ENCODE data around the gene MED26. TPM values are rescaled to one million over a fixed set of nuclear protein-coding genes. Genes with fewer than 3 reads are reported as not detected.

The MED26 gene
- total RNA-seq, 1 experiment from 2014 or later, result 15.6 TPM

DNA sequence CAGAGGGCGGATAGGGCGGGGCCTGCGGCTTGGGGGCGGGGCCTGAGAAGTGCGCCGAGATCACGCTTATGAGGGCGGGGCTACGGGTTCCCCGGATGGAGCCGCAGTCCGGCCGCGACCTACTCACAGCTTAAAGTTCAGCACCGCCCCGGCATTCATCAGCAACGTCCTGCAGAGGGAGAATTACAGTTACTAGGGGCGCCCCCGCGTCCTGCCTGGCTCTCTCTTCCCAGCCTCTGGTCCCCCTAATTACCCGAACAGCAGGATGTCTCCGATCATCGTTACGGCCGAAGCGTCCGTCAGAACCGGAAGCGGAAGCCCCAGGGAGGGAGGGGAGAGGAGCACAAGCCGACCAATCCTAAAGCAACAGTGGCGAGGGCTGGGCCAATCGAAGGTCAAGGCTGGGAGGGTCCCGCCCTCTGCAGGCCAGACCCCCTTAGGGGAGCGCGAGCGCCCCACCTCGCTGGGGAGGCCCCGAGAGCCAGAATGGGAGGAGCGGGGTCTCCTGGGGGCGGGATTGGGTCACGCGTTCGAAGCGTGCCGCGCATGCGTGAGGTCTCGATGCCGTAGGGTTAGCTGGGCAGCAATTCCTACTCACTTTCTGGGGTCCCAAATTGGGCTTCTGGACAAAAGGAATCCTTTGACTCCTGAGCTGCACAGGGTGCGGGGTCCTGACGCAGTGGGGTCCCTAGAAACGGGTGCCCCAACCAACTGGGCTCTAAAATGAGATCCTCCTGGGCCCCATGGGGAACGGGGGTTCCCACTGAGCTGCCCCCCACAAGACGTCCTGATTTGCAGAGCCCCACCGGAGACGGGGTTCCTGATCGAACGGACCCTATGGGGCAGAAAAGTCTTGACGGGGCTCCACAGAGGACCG is 32.1 kb upstream of the MED26 start, which contains the start of gene SMIM7:
SMIM7 (minus strand) TSS at position 313 of the 877 bp plus-strand sequence; CDS start at position 279, 34 bp downstream.
- ChIA-PET CTCF (interaction anchor here (0.5 kb wide), 1 partner anchor 8 kb away, joined by 4 read pairs; no protein-coding TSS in a partner anchor), POLR2A (ENCODE audit: low non-redundant PET) (no interaction called here)
- Histone ChIP-seq H3K4me3 (ENCODE audit: low read depth, low read length, poor library complexity, severe bottlenecking) (peak within 1 kb of the TSS; percentile 83), H3K4me1 (ENCODE audit: insufficient read depth, low read length, poor library complexity, severe bottlenecking) (peaks cover 10% of the 10 kb centered on the region), H3K27ac (ENCODE audit: low read depth, low read length, poor library complexity, severe bottlenecking) (peak within 1 kb of the TSS; percentile 97), H3K27me3 (replicated peaks; ENCODE audit: insufficient read depth, low read depth, low read length, poor library complexity) (no peaks in the 10 kb centered on the region), H3K9me3 (ENCODE audit: low read depth, low read length, poor library complexity, severe bottlenecking) (no peaks in the 10 kb centered on the region), H3K36me3 (ENCODE audit: insufficient read depth, low read length, poor library complexity, severe bottlenecking) (peaks cover 25% of the 10 kb centered on the region)
- intact Hi-C loops (cut with micrococcal nuclease; ENCODE audit: unreplicated experiment), result no loop called here
- no peak for TF ChIP-seq EZH2 (IDR thresholded peaks at IDR 0.05; ENCODE audit: borderline replicate concordance, low read depth, low read length, poor library complexity, severe bottlenecking)
- TF ChIP-seq, protein P1, sequence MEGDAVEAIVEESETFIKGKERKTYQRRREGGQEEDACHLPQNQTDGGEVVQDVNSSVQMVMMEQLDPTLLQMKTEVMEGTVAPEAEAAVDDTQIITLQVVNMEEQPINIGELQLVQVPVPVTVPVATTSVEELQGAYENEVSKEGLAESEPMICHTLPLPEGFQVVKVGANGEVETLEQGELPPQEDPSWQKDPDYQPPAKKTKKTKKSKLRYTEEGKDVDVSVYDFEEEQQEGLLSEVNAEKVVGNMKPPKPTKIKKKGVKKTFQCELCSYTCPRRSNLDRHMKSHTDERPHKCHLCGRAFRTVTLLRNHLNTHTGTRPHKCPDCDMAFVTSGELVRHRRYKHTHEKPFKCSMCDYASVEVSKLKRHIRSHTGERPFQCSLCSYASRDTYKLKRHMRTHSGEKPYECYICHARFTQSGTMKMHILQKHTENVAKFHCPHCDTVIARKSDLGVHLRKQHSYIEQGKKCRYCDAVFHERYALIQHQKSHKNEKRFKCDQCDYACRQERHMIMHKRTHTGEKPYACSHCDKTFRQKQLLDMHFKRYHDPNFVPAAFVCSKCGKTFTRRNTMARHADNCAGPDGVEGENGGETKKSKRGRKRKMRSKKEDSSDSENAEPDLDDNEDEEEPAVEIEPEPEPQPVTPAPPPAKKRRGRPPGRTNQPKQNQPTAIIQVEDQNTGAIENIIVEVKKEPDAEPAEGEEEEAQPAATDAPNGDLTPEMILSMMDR (conservative IDR thresholded peaks at IDR 0.05; ENCODE audit: low read depth, low read length), result peak; percentile 52
- no TSS peak for BruUV-seq (replicated peaks)
- peak; percentile 99 for DNase-seq (ENCODE audit: low spot score)

DNA sequence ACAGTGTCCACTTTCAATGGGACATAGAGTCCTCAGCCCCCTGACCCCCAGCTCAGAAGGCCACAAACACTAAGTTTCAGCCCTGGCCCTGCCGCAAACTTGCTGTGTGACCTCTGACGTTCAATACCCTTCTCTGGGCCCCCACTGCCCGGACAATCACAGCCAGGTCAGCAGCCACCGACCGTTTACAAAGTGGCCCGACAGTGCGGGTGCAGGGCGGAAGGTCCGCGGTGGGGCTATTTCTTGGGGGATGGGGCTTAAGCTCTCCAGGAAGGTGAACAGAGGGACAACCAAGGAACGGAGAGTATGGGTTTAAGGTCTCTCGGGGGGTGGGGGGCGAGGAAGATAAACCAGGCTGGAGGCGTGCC is 31.4 kb upstream of the MED26 start:
- DNase-seq (ENCODE audit: low spot score), result no peak
- peak overlapping the region; percentile 97 for H3K27ac ChIP-seq (ENCODE audit: low read depth, low read length, poor library complexity, severe bottlenecking)
- H3K36me3 ChIP-seq (ENCODE audit: insufficient read depth, low read length, poor library complexity, severe bottlenecking), result peaks cover 31% of the 10 kb centered on the region
- no peak for TF ChIP-seq EZH2 (IDR thresholded peaks at IDR 0.05; ENCODE audit: borderline replicate concordance, low read depth, low read length, poor library complexity, severe bottlenecking)
- TF ChIP-seq, protein P1 (conservative IDR thresholded peaks at IDR 0.05; ENCODE audit: low read depth, low read length), result no peak
- POLR2A ChIA-PET (ENCODE audit: low non-redundant PET), result no interaction called here
- peak overlapping the region; percentile 83 for H3K4me3 ChIP-seq (ENCODE audit: low read depth, low read length, poor library complexity, severe bottlenecking)
- CTCF ChIA-PET, result interaction anchor here (0.5 kb wide), 1 partner anchor 9 kb away, joined by 4 read pairs; no protein-coding TSS in a partner anchor
- H3K27me3 ChIP-seq (replicated peaks; ENCODE audit: insufficient read depth, low read depth, low read length, poor library complexity), result no peaks in the 10 kb centered on the region
- H3K9me3 ChIP-seq (ENCODE audit: low read depth, low read length, poor library complexity, severe bottlenecking), result no peaks in the 10 kb centered on the region
- BruUV-seq (replicated peaks), result no TSS peak
- intact Hi-C loops (cut with micrococcal nuclease; ENCODE audit: unreplicated experiment), result no loop called here
- peaks cover 15% of the 10 kb centered on the region for H3K4me1 ChIP-seq (ENCODE audit: insufficient read depth, low read length, poor library complexity, severe bottlenecking)

DNA sequence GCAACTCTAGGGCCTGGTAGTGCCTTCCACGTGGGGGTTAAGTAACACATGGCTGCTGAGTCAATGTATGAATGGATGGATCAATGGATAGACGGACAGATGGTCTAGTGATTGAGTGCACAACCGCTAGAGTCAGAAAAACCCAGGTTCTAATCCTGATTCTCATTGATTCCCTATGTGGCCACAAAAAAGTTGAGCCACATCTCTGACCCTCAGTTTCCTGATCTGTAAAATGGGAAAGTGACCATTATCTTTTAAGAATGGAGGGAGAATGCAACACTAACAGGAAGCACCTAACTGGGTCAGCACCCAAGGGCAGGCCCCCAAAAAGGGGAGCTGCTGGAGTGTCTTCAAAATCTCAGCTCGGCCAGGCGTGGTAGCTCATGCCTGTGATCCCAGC is 29.4 kb upstream of the MED26 start:
- Histone ChIP-seq H3K36me3 (ENCODE audit: insufficient read depth, low read length, poor library complexity, severe bottlenecking) (peaks cover 52% of the 10 kb centered on the region), H3K4me3 (ENCODE audit: low read depth, low read length, poor library complexity, severe bottlenecking) (no peak overlapping the region), H3K4me1 (ENCODE audit: insufficient read depth, low read length, poor library complexity, severe bottlenecking) (peaks cover 12% of the 10 kb centered on the region), H3K9me3 (ENCODE audit: low read depth, low read length, poor library complexity, severe bottlenecking) (no peaks in the 10 kb centered on the region), H3K27ac (ENCODE audit: low read depth, low read length, poor library complexity, severe bottlenecking) (no peak overlapping the region), H3K27me3 (replicated peaks; ENCODE audit: insufficient read depth, low read depth, low read length, poor library complexity) (no peaks in the 10 kb centered on the region)
- intact Hi-C loops (cut with micrococcal nuclease; ENCODE audit: unreplicated experiment), result no loop called here
- no TSS peak for BruUV-seq (replicated peaks)
- ChIA-PET CTCF (no interaction called here), POLR2A (ENCODE audit: low non-redundant PET) (interaction anchor here (0.6 kb wide), 1 partner anchor 755 kb away, joined by 4 read pairs; no protein-coding TSS in a partner anchor)
- TF ChIP-seq, protein P1 (conservative IDR thresholded peaks at IDR 0.05; ENCODE audit: low read depth, low read length), result no peak
- TF ChIP-seq EZH2 (IDR thresholded peaks at IDR 0.05; ENCODE audit: borderline replicate concordance, low read depth, low read length, poor library complexity, severe bottlenecking), result no peak
- no peak for DNase-seq (ENCODE audit: low spot score)

Measured in A673 (cell line).